ENCODE measurements around the gene CORT. TPM values are rescaled to one million over a fixed set of nuclear protein-coding genes. Genes with fewer than 3 reads are reported as not detected.

Gene CORT
- total and polyA plus RNA-seq, 10 of the 15 experiments (the other 5 are each of a cell fraction or from before 2014, with no cell fraction given) = 0.09 to 0.49 (median 0.23) TPM; not detected in 1

- ChIA-PET CTCF (no interaction called here), RAD21 (ENCODE audit: unreplicated experiment) (no interaction called here), POLR2A (no interaction called here), SMC1A (ENCODE audit: uncharacterized antibody, unreplicated experiment) (no interaction called here)
- Histone ChIP-seq H3K4me2 (ENCODE audit: control insufficient read depth, insufficient read depth) (no peak overlapping the region), H3K36me3 (ENCODE audit: control insufficient read depth in 2 of 2, insufficient read depth in 2 of 2, low read length in 1 of 2) (no peaks in the 10 kb centered on the region; a peak in 1 of 4 replicates), H4K20me1 (ENCODE audit: control insufficient read depth, insufficient read depth) (no peaks in the 10 kb centered on the region), H3K79me2 (ENCODE audit: control insufficient read depth, insufficient read depth, low read length) (no peaks in the 10 kb centered on the region), H3K9me3 (replicated peaks; ENCODE audit: control insufficient read depth, insufficient read depth, low read length) (no peaks in the 10 kb centered on the region), H3K4me1 (ENCODE audit: control insufficient read depth, insufficient read depth, low read length) (no peaks in the 10 kb centered on the region), H3K9ac (ENCODE audit: control insufficient read depth, insufficient read depth, low read length) (no peak overlapping the region), H3K27me3 (replicated peaks in 1 of 2; ENCODE audit: control insufficient read depth in 2 of 2, insufficient read depth in 2 of 2, low read length in 1 of 2) (no peaks in the 10 kb centered on the region), H3K4me3 (no peak overlapping the region), H2AFZ (ENCODE audit: control insufficient read depth, low read depth, low read length) (no peak overlapping the region), H3K27ac (ENCODE audit: control insufficient read depth, insufficient read depth) (no peak overlapping the region)
- no peak for DNase-seq (ENCODE audit: low read depth, low spot score)
- intact Hi-C loops (cut with micrococcal nuclease; ENCODE audit: unreplicated experiment) = no loop called here
- no TSS peak for BruUV-seq (replicated peaks)
- ATAC-seq = no peak
- in situ Hi-C loops (cut with MboI) = no loop called here
- 73% methylated on average over 5 of the region's 5 CpGs for WGBS (ENCODE audit: insufficient coverage, insufficient replicate concordance, low lambda C conversion rate, missing lambda C conversion rate)
- no peak for FAIRE-seq
- TF ChIP-seq ZNF384 (IDR thresholded peaks at IDR 0.05; ENCODE audit: borderline replicate concordance, low read depth, low read length) (no peak), NR2F1 (conservative IDR thresholded peaks at IDR 0.05) (no peak), GATAD2B (conservative IDR thresholded peaks at IDR 0.05; ENCODE audit: low read depth) (no peak)
Measured at GRCh38 chr1:10440794-10441193, 9.0 kb upstream of the CORT start.

GRCh38 chr1:10444248-10444647 lies 5.6 kb upstream of the CORT start:
- POLR2A ChIA-PET = interaction anchor here (0.6 kb wide), 1 partner anchor 207 kb away, joined by 3 read pairs; no protein-coding TSS in a partner anchor
- RAD21 ChIA-PET (ENCODE audit: unreplicated experiment) = no interaction called here
- no peak for ATAC-seq
- in situ Hi-C loops (cut with MboI) = no loop called here
- H3K9me3 ChIP-seq (replicated peaks; ENCODE audit: control insufficient read depth, insufficient read depth, low read length) = no peaks in the 10 kb centered on the region
- H2AFZ ChIP-seq (ENCODE audit: control insufficient read depth, low read depth, low read length) = no peak overlapping the region
- H4K20me1 ChIP-seq (ENCODE audit: control insufficient read depth, insufficient read depth) = no peaks in the 10 kb centered on the region
- 98% methylated on average over 6 of the region's 6 CpGs for WGBS (ENCODE audit: insufficient coverage, insufficient replicate concordance, low lambda C conversion rate, missing lambda C conversion rate)
- H3K4me1 ChIP-seq (ENCODE audit: control insufficient read depth, insufficient read depth, low read length) = no peaks in the 10 kb centered on the region
- no peak for DNase-seq (ENCODE audit: low read depth, low spot score)
- no peak overlapping the region for H3K4me2 ChIP-seq (ENCODE audit: control insufficient read depth, insufficient read depth)
- H3K9ac ChIP-seq (ENCODE audit: control insufficient read depth, insufficient read depth, low read length) = no peak overlapping the region
- CTCF ChIA-PET = interaction anchor here (3.0 kb wide), 1 partner anchor 51 kb away, joined by 16 read pairs; no protein-coding TSS in a partner anchor
- intact Hi-C loops (cut with micrococcal nuclease; ENCODE audit: unreplicated experiment) = no loop called here
- H3K27me3 ChIP-seq (replicated peaks in 1 of 2; ENCODE audit: control insufficient read depth in 2 of 2, insufficient read depth in 2 of 2, low read length in 1 of 2) = no peaks in the 10 kb centered on the region
- SMC1A ChIA-PET (ENCODE audit: uncharacterized antibody, unreplicated experiment) = interaction anchor here (1.0 kb wide), 1 partner anchor 13 kb away, joined by 3 read pairs; no protein-coding TSS in a partner anchor
- BruUV-seq (replicated peaks) = no TSS peak
- no peak overlapping the region for H3K4me3 ChIP-seq
- H3K79me2 ChIP-seq (ENCODE audit: control insufficient read depth, insufficient read depth, low read length) = no peaks in the 10 kb centered on the region
- H3K27ac ChIP-seq (ENCODE audit: control insufficient read depth, insufficient read depth) = no peak overlapping the region
- H3K36me3 ChIP-seq (ENCODE audit: control insufficient read depth in 2 of 2, insufficient read depth in 2 of 2, low read length in 1 of 2) = no peaks in the 10 kb centered on the region; a peak in 1 of 4 replicates
- no peak for FAIRE-seq
- TF ChIP-seq CBFB (IDR thresholded peaks at IDR 0.05; ENCODE audit: low read depth) = no peak
- TF ChIP-seq TCF7 (IDR thresholded peaks at IDR 0.05; ENCODE audit: borderline replicate concordance) = no peak
- no peak for TF ChIP-seq ZNF24 (IDR thresholded peaks at IDR 0.05)
- TF ChIP-seq ELK1 (IDR thresholded peaks at IDR 0.05; ENCODE audit: low read depth, low read length) = no peak
- TF ChIP-seq RBBP5 (conservative IDR thresholded peaks at IDR 0.05) = no peak
- TF ChIP-seq TBL1XR1 (IDR thresholded peaks at IDR 0.05; ENCODE audit: low read depth, low read length) = no peak
- TF ChIP-seq BCL3 (IDR thresholded peaks at IDR 0.05; ENCODE audit: borderline replicate concordance, insufficient read depth, low read depth, low read length, poor library complexity, severe bottlenecking) = no peak
- no peak for TF ChIP-seq NFIC (IDR thresholded peaks at IDR 0.05; ENCODE audit: low read depth, low read length)
- TF ChIP-seq BACH1 (IDR thresholded peaks at IDR 0.05; ENCODE audit: borderline replicate concordance) = no peak
- no peak for TF ChIP-seq SMAD1 (IDR thresholded peaks at IDR 0.05; ENCODE audit: low read depth, partially characterized antibody)
- TF ChIP-seq MLLT1 (IDR thresholded peaks at IDR 0.05) = no peak
- no peak for TF ChIP-seq ESRRA (IDR thresholded peaks at IDR 0.05; ENCODE audit: low read length)
- no peak for TF ChIP-seq EED (IDR thresholded peaks at IDR 0.05; ENCODE audit: low read depth)
- no peak for TF ChIP-seq ZNF384 (IDR thresholded peaks at IDR 0.05; ENCODE audit: borderline replicate concordance, low read depth, low read length)
